H9 (cell line): ENCODE data around the gene CHST13. TPM values are rescaled to one million over a fixed set of nuclear protein-coding genes. Genes with fewer than 3 reads are reported as not detected.

Source experiments
- DNase-seq: peaks from one replicate; pipeline ENCODE4 v3.0.0-alpha.2; 2017
- H2AFZ ChIP-seq: one replicate; pipeline ENCODE4 v1.6.1; 2013; ENCODE audit warnings: mild to moderate bottlenecking, low read length, control low read depth, moderate library complexity
- H2AK5ac ChIP-seq: 2 replicates; pipeline ENCODE4 v1.6.1; 2013; ENCODE audit warnings: low read length, control low read depth, mixed read lengths; ENCODE audit not compliant: insufficient read length
- H2BK120ac ChIP-seq: one replicate; pipeline ENCODE4 v1.6.1; 2013; ENCODE audit warnings: low read depth, mild to moderate bottlenecking, low read length, control low read depth, inconsistent platforms; ENCODE audit not compliant: poor library complexity, severe bottlenecking
- H2BK12ac ChIP-seq: 2 replicates; pipeline ENCODE4 v1.6.1; 2013; ENCODE audit warnings: low read length, control low read depth, mixed read lengths, low read depth; ENCODE audit not compliant: insufficient read length
- H2BK15ac ChIP-seq: 2 replicates; pipeline ENCODE4 v1.6.1; 2013; ENCODE audit warnings: low read depth, low read length, control low read depth
- H2BK20ac ChIP-seq: one replicate; pipeline ENCODE4 v1.6.1; 2013; ENCODE audit warnings: low read depth, mild to moderate bottlenecking, low read length, control low read depth, inconsistent platforms; ENCODE audit not compliant: poor library complexity, severe bottlenecking
- H2BK5ac ChIP-seq: 2 replicates; pipeline ENCODE4 v1.6.1; 2013; ENCODE audit warnings: low read length, control low read depth, mixed read lengths; ENCODE audit not compliant: insufficient read length
- H3K14ac ChIP-seq: 2 replicates; pipeline ENCODE4 v1.6.1; 2013; ENCODE audit warnings: low read length, control low read depth; ENCODE audit not compliant: insufficient read depth
- H3K18ac ChIP-seq: 2 replicates; pipeline ENCODE4 v1.6.1; 2013; ENCODE audit warnings: low read depth, mild to moderate bottlenecking, mixed read lengths, low read length, control low read depth; ENCODE audit not compliant: insufficient read length
- H3K23ac ChIP-seq: 2 replicates; pipeline ENCODE4 v1.6.1; 2013; ENCODE audit warnings: low read length, control low read depth, mixed read lengths, low read depth; ENCODE audit not compliant: insufficient read length
- H3K23me2 ChIP-seq: 2 replicates; pipeline ENCODE4 v1.6.1; 2013; ENCODE audit warnings: low read depth, mild to moderate bottlenecking, mixed read lengths, low read length, control low read depth; ENCODE audit not compliant: insufficient read length, poor library complexity, severe bottlenecking
- H3K27ac ChIP-seq: 2 replicates; pipeline ENCODE4 v1.5.1; 2013; ENCODE audit warnings: low read length, control low read depth, mixed read lengths, low read depth; ENCODE audit not compliant: insufficient read length
- H3K27me3 ChIP-seq: 2 replicates; pipeline ENCODE4 v1.6.1; 2013; ENCODE audit warnings: low read length, control low read depth, inconsistent platforms; ENCODE audit not compliant: insufficient read depth
- H3K4ac ChIP-seq: 2 replicates; pipeline ENCODE4 v1.6.1; 2013; ENCODE audit warnings: low read depth, mild to moderate bottlenecking, control low read depth, inconsistent platforms, low read length, moderate library complexity
- H3K4me1 ChIP-seq: 2 replicates; pipeline ENCODE4 v1.6.1; 2013; ENCODE audit warnings: low read length, control low read depth, inconsistent platforms; ENCODE audit not compliant: insufficient read depth
- H3K4me2 ChIP-seq: 2 replicates; pipeline ENCODE4 v1.6.1; 2013; ENCODE audit warnings: low read length, control low read depth, mixed read lengths; ENCODE audit not compliant: insufficient read length, insufficient read depth
- H3K56ac ChIP-seq: 2 replicates; pipeline ENCODE4 v1.6.1; 2013; ENCODE audit warnings: low read depth, mild to moderate bottlenecking, mixed read lengths, low read length, control low read depth; ENCODE audit not compliant: insufficient read length
- H3K79me1 ChIP-seq: 2 replicates; pipeline ENCODE4 v1.6.1; 2013; ENCODE audit warnings: low read depth, mild to moderate bottlenecking, moderate library complexity, low read length, control low read depth, inconsistent platforms; ENCODE audit not compliant: insufficient read depth, poor library complexity, severe bottlenecking
- H3K79me2 ChIP-seq: 2 replicates; pipeline ENCODE4 v1.6.1; 2013; ENCODE audit warnings: low read length, control low read depth, inconsistent platforms; ENCODE audit not compliant: insufficient read depth
- H3K9ac ChIP-seq: 2 replicates; pipeline ENCODE4 v1.6.1; 2013; ENCODE audit warnings: low read length, control low read depth, mixed read lengths; ENCODE audit not compliant: insufficient read length; ENCODE audit errors: extremely low read depth
- H3K9me3 ChIP-seq: one replicate; pipeline ENCODE4 v1.6.1; 2013; ENCODE audit warnings: low read depth, low read length, inconsistent platforms; ENCODE audit not compliant: control insufficient read depth
- H3T11ph ChIP-seq: one replicate; pipeline ENCODE4 v1.6.1; 2013; ENCODE audit warnings: mild to moderate bottlenecking, low read length, control low read depth, inconsistent platforms
- H4K20me1 ChIP-seq: one replicate; pipeline ENCODE4 v1.6.1; 2013; ENCODE audit not compliant: control insufficient read depth, insufficient read length, insufficient read depth
- H4K5ac ChIP-seq: 2 replicates; pipeline ENCODE4 v1.6.1; 2013; ENCODE audit warnings: low read depth, mild to moderate bottlenecking, mixed read lengths, low read length, control low read depth; ENCODE audit not compliant: insufficient read length
- H4K8ac ChIP-seq: replicated peaks from 2 replicates; pipeline ENCODE4 v1.6.1; 2013; ENCODE audit warnings: low read length, control low read depth, mixed read lengths, low read depth; ENCODE audit not compliant: insufficient read length
- H4K91ac ChIP-seq: 2 replicates; pipeline ENCODE4 v1.6.1; 2013; ENCODE audit warnings: low read depth, mild to moderate bottlenecking, moderate library complexity, mixed read lengths, low read length, control low read depth; ENCODE audit not compliant: insufficient read length
- H3K27ac Mint-ChIP-seq, 3 experiments: 2 replicates in 2 of 3; 3 replicates in 1 of 3; pipeline ENCODE4 v1.8.0; 2020 to 2021; ENCODE audit warnings: mixed read lengths in 3 of 3, mild to moderate bottlenecking in 1 of 3, moderate library complexity in 1 of 3
- H3K27me3 Mint-ChIP-seq: 2 replicates; pipeline ENCODE4 v1.8.0; 2021; ENCODE audit warnings: low read depth, mild to moderate bottlenecking, moderate library complexity, mixed read lengths
- H3K36me3 Mint-ChIP-seq, 3 experiments: 2 replicates in 2 of 3; 3 replicates in 1 of 3; pipeline ENCODE4 v1.8.0; 2020 to 2021; ENCODE audit warnings: low read depth in 3 of 3, mixed read lengths in 3 of 3; ENCODE audit not compliant: insufficient read depth in 1 of 3
- H3K4me1 Mint-ChIP-seq, 2 experiments: 2 replicates each; pipeline ENCODE4 v1.8.0; 2020; ENCODE audit warnings: mixed read lengths in 2 of 2
- H3K4me3 Mint-ChIP-seq, 2 experiments: 2 replicates in 1 of 2; 3 replicates in 1 of 2; pipeline ENCODE4 v1.8.0; 2020 to 2021; ENCODE audit warnings: mild to moderate bottlenecking in 2 of 2, mixed read lengths in 2 of 2, moderate library complexity in 1 of 2
- H3K9me3 Mint-ChIP-seq, 2 experiments: 2 replicates in 1 of 2; 3 replicates in 1 of 2; pipeline ENCODE4 v1.8.0; 2020; ENCODE audit warnings: mild to moderate bottlenecking in 2 of 2, mixed read lengths in 2 of 2, moderate library complexity in 1 of 2
- CTCF ChIP-seq: fragments of 200-600 bp; sonication (generic); conservative IDR thresholded peaks from 3 replicates; pipeline ENCODE4 v1.8.0; 2021; ENCODE audit warnings: antibody characterized with exemption, mild to moderate bottlenecking
- WGBS: extraction: QIAGEN DNeasy Blood & Tissue Kit; methylation state at CpG from one replicate; pipeline ENCODE4 v1.1.7; 2013; ENCODE audit warnings: missing lambda C conversion rate, low lambda C conversion rate, mixed read lengths; ENCODE audit not compliant: insufficient read length; ENCODE audit errors: extremely low coverage; 5-methylcytosine and 5-hydroxymethylcytosine counted together
- total RNA-seq: library from RNA; stranded (reverse); gene quantifications from 2 replicates; pipeline ENCODE4 v1.2.1, GENCODE V29; 2021

CHST13 gene
- total RNA-seq, 1 experiment from 2014 or later, result 0.85 TPM

- Histone ChIP-seq H2AK5ac (no peak overlapping the region), H3K56ac (no peak overlapping the region), H2BK12ac (no peak overlapping the region), H3K4me1 (no peaks in the 10 kb centered on the region), H4K20me1 (no peaks in the 10 kb centered on the region), H3K27ac (no peak overlapping the region), H3K23me2 (no peaks in the 10 kb centered on the region), H2BK15ac (no peak overlapping the region), H3K79me2 (no peaks in the 10 kb centered on the region), H2BK20ac (no peak overlapping the region), H3K14ac (no peak overlapping the region), H2AFZ (no peak overlapping the region), H4K5ac (no peak overlapping the region), H3K4ac (no peak overlapping the region), H3K9me3 (no peaks in the 10 kb centered on the region), H3K18ac (no peak overlapping the region), H3K9ac (no peak overlapping the region), H3K4me2 (no peak overlapping the region), H4K8ac (no peak overlapping the region), H2BK120ac (no peak overlapping the region), H3T11ph (no peak overlapping the region), H4K91ac (no peak overlapping the region), H2BK5ac (no peak overlapping the region), H3K27me3 (no peaks in the 10 kb centered on the region), H3K79me1 (no peaks in the 10 kb centered on the region), H3K23ac (no peak overlapping the region)
- no peak overlapping the region; a peak in 1 of 7 replicates for H3K27ac Mint-ChIP-seq
- no peaks in the 10 kb centered on the region for H3K9me3 Mint-ChIP-seq
- peak; percentile 41 for DNase-seq
- H3K27me3 Mint-ChIP-seq, result peaks cover 2% of the 10 kb centered on the region; the same call in 1 of the 2 replicates
- no peak overlapping the region for H3K4me3 Mint-ChIP-seq
- H3K36me3 Mint-ChIP-seq, result no peaks in the 10 kb centered on the region
- H3K4me1 Mint-ChIP-seq, result peaks cover 6 to 7% of the 10 kb centered on the region in 2 experiments; a peak in 3 of 4 replicates
- WGBS, result no CpG with 5 or more reads among the region's 6 CpGs
- peak; percentile 37; the same call in 2 of the 3 replicates for TF ChIP-seq CTCF
Observed at GRCh38 chr3:126570103-126570541, 46.2 kb downstream of the CHST13 start.
